Hepatic stellate cell (primary cell): ENCODE data around the gene STARD7.
"Not testable (repeated sequence)": the region's sequence is repeated elsewhere in the genome, so short reads cannot be mapped to it uniquely, and the experiment has no call there.

Source experiments
- DNase-seq: peaks from one replicate; pipeline ENCODE4 v3.0.0; 2011; ENCODE audit warnings: low spot score

The STARD7 gene

DNA sequence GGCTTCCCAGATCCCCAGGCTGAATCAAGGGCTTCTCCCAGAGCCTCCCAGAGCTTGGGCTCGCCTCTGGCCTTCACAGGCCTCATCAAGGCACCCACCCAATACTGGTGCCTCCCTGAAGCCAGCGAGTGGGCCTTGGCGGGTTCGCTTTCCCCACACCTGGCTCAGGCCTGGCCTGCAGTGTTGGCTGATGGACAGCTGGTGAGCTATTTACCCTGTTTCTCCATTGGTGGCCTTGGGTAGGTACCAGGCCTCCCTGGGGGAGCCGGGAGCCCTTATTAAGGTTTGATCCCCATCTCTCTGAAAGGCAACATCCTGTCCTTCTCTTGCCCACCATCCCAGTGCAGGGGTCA is 45.2 kb downstream of the STARD7 start:
- no peak for DNase-seq

DNA sequence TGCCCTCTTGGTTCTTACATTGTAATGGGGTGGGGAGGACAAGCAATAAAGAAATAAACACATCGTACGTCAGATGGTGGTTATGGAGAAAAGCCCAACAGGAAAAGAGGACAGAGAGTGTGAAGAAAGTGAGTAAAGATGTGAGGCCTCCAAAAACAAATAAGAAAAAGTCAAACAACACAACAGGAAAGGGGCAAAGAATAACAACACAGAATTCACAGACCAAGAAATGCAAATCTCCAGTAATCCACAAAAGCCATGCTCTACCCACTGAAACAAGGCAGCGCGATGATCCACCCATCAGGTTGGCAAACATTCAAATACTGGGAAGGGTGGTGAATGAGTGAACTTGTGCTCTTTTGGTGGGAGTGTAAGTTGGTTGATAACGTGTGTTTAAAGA is 46.7 kb downstream of the STARD7 start:
- no peak for DNase-seq

DNA sequence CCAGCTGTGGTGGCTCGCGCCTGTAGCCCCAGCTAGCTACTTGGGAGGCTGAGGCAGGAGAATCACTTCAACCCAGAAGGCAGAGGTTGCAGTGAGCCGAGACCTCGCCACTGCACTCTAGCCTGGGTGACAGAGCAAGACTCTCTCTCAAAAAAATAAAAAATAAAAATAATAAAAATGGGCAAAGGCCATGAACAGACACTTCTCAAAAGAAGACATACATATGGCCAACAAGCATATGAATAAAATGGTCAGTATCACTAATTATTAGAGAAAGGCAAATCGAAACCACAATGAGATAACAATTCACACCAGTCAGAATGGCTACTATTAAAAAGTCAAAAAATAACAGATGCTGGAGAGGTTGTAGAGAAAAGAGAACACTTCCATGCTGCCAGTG is 48.3 kb downstream of the STARD7 start:
- not testable (repeated sequence) for DNase-seq

DNA sequence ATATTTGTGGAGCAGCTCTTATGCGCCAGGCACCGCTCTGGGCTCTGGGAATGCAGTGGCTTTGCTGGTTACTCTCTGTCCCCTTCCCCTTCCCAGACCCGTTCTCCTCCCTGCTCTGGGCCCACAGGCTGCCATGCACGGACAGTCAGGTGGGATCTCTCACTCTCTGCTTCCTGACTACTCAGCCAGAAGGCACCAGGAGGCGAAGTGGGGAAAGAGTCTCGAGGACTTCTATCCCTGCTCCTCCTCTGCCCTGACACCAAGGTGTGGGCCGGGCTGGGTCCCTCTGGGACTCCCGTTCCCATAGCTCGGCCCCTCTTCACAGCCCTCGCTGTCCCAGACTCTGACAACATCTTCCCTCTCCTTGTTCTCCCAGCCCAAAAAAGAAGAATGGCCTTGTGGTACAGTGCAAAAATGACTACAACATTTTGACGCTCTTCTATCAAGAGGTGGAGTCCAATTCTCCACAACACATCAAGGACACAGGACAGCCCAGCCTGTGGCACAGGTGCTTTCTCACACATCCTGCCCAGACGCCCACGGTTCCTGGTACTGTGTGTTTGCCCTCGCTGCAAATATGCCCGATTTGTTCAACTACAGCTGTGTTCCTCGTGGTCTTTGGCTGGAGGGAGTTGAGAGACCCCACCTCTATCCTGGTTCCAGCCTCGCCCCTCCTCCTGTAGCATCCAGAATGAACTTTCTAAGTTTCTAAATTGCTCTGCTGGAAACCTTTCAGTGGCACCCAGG is 49.4 kb downstream of the STARD7 start:
- no peak for DNase-seq

DNA sequence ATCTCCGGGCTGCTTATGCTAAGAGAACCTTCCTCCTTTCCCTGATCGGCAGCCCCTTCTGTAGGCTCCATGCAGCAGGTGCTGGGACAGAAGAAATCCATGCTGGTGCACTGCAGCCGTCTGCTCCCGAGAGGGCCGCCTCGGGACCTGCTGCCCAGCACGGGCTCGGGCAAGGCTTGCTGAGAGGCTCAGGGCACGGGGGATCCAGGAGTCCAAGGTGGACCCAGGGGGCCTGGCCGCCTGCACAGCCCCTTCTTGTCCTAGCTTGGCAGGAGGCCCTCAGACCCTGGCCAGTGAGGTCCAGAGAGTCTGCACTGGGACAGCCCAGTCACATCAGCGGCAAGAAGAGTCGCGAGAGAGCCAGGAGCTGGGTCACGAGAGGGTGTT is 50.1 kb downstream of the STARD7 start:
- DNase-seq, result no peak

DNA sequence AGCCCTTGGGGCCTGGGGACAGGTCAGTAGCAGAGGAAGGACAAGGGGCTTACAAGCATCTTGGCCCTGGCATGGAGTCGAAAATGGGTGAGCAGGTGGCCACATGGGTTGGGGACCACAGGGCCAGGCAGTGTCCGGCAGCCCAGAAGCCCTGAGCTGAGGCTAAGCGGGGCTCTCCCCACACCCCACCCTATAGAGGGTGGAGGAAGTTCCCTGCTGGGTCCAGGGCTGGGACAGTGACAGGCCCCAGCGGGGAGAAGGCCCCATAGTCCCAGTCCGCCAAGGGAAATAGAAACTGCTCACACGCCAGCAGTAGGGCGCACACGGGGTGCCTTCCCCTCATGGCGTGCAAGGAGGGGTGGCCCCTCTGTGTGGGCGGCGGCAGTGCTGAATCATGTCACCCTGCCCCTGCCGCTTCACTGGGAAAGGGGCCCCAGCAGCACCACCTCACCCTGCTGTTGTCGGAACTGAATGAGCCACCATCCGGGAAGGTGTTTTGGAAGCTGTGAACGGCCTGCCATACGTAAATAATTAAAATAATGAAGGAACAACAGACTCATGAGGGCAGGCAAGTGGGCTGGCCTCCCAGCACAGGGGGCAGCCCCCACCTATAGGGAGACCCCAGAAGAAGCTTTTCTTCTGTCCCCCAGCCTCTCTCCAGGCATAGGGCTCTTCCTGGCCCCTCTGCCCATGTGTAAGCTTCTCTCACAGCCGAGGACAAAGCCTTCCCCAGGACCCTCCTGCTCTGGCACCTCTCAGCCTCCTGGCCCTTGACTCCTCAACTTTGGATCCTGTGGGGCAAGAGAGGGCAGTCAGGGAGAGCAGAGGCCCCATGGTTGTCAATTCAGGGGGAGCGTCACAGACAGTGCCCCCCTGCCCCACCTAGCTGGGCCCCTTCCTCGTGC is 50.7 kb downstream of the STARD7 start:
- no peak for DNase-seq

DNA sequence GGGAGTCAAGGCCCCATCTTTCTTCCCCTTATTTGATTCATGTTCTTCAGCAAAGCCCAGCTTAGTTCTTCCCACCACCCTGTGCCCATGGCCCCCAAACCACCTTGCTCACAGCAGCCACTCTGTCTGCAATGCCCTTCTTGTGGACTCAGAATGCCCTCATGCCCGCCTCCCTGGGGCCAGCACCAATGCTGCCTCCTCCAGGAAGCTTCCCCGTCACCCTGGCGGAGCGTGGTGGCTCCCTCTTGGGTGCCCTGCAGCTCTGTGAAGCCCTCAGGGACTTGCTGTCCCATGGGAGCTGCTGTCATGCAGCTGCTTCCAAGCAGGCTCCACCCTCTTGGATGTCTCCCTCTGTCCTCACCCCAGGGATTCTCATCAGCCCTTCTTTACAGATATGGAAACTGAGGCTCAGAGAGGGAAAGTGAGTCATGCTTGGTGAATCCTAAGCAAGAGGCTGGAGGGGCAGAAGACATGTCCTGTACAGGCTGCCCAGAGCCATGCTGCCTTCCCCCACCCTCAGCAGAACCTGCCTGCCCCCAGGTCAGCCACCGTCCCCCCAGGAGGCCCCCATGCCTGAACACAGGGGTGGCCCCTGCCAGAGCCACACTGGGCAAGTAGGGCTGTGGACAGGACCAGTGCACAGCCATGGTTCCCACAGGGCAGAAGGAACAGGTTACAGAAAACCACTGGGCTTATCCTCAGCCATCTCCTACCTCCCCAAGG is 51.5 kb downstream of the STARD7 start:
- DNase-seq, result no peak

DNA sequence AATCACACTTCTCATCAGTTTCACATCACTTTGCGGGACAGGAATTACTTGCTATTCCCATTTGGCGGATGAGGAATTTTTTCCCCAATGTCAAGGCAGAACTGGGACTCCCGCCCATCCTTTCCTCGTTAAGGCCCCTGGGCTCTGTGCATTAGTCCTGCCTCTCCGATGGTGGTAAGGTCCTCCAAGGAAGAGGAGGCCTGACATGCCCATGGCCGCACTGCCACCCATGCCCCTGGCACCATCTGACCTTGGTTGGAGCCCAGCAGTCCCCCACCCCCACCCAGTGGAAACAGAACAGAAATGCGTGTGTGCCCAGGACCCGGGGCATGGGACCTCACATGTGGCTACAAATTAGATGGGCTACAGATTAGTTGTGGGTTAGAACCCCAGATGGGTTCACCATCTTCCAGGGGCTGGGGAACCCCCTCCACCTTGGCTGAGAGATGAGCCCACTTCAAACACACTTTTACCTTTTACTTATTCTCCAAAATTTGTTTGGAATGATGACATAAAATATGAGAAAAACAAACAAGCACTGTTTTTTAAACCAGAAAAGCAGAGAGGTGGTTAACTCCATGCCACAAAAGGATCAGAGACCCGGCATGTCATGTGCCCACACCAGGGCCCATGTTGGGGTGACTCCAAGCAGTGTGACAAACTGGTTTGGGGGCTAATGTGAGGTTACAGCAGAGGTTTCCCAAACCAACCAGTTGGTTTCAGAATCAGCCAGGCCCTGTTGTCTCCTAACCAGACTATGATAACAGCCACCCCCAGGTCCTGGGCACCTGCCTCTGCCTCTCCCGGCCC is 52.4 kb downstream of the STARD7 start:
- DNase-seq, result no peak

DNA sequence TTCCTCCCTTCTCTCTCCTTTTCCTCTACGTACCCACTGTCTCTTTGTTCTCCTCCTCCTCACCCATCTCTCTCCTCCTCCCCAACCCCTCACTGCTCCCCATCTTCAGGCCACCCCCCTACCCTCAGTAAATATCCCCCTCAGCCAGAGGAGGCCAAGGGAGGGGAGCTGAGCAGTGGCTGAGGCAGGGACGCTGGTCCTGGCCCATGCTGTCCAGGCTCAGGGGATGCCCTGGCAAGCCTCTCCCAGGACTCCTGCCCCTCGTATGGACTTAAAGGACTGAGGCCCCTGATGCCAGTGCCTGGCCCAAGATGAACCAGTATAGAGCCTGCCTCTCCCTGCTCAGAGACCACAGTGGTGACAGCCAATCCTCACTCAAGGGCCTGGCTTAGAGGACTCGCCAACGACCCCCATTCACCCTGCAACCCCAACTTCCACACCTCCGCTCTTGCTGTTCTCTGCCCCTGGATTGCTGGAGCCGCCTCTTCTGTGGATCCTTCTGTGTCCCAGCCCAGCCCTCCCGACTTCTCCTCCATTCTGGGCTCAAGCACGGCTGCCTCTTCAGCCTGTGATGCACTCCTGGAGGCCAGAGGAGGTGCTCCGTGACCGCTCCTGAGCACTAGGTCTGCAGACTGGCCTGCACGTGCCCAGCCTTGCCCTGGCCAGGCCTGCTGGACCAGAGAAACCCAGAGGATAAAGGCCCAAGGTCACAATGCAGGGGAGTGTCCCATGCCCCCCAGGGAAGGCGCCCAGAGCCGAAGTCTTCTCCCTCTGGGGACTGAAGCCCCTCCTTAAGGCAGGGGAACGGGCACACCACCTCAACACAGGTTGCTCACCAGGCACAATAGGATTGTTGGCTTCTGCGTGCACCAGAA is 53.9 kb downstream of the STARD7 start:
- DNase-seq, result no peak

DNA sequence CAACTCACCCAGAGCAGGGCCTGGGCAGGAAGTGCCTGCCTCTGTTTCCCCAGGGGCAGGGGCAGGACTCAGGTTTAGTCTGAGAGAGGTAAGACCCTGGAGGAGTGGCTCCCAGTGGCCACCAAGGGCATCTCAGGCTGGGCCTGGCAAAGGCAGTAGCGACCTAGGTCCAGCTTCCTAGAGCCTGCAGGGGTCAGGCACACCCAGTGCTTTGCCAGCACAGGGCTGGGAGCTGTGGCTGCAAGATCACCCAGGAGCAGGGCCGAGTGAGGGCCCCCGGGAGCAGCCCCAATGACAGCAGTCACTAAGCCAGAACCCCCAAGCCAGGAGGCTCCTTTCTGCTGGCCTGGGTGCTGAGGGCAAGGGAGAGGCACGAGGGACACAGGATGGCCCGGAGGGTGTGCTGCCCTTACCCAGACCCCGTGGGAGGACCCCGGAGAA is 54.6 kb downstream of the STARD7 start:
- no peak for DNase-seq

DNA sequence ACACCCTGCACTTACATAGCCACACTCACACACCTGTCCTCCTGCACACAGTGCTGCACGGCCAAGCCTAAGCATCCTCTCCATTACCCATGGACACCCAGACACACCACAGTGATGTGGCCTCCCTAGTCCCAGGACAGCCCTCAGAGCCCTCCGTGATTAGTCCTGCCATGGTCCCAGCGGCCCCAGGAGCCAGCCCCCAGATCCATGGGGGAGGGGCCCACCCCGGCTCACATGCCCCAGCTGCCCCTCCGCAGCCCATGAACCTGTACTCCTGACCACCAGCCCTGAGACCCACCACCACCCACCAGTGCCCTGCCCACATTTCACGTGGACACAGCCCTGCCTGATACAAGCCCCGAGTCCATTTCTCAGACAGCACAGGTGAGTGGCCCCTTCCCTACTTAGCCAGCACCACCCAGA is 55.3 kb downstream of the STARD7 start:
- DNase-seq, result no peak

DNA sequence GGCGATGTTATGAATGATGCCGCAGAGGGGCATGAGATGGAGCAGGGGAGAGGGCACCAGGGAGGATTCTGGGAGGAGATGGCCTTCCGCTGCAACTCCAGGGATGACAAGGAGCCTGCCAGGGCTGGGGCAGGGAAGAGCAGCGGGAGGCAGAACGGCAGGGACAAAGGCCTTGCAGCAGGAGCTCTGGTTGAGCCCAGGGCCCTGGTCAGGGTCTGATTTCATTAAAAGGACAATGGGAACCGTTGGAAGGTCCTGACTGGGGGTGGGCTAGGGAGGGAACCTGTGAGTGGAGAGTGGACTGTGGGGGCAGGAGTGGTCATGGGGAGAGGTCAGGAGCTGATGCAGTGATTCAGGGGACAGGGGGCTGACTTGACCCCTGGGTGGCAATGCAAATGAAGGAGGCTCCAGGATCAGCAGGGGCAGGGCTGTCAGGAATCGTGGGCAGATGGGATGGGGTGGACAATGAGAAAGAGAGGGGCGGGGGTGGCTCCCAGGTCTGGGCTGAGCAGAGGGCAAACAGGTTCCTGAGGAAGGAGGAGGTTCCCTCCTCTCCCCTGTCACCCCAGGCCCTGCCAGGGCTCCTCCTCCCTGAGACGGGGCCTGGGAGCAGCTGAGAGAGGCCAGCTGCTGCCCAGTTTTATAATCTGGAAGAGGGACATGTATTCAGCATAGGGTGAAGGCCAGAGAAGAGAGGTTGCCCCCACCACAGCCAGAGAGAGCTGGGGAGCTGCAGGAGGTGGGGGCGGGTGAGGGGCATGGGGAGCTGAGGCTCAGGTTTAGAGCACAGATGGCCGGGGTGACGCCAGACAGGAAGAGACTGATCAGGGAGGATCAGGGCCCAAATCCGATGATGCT is 56.1 kb downstream of the STARD7 start:
- DNase-seq, result no peak

DNA sequence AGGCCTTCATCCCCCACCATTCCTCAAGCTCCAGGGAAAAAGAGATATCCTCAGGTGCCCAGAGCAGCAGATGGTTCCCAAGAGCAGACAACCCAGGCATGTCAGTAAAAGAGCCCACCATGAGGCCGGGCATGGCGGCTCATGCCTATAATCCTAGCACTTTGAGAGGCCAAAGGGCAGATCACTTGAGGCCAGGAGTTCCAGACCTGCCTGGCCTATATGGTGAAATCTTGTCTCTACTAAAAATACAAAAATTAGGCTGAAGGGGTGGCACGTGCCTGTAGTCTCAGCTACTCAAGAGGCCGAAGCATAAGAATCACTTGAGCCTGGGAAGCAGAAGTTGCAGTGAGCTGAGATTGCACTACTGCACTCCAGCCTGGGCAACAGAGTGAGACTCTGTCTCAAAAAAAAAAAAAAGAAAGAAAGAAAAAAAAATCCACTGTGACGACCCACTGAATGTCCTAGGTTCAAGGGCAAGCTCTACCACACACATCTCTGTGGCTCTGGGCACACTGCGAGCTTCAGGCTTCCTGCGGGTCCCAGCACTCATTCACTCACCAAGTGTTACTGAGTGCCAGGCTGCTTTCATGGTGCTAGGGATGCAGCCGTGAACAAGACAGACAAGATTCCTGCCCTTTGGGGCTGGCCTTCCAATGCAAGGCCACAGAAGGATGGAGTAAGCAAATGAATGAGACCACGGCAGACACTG is 56.9 kb downstream of the STARD7 start:
- DNase-seq, result no peak

DNA sequence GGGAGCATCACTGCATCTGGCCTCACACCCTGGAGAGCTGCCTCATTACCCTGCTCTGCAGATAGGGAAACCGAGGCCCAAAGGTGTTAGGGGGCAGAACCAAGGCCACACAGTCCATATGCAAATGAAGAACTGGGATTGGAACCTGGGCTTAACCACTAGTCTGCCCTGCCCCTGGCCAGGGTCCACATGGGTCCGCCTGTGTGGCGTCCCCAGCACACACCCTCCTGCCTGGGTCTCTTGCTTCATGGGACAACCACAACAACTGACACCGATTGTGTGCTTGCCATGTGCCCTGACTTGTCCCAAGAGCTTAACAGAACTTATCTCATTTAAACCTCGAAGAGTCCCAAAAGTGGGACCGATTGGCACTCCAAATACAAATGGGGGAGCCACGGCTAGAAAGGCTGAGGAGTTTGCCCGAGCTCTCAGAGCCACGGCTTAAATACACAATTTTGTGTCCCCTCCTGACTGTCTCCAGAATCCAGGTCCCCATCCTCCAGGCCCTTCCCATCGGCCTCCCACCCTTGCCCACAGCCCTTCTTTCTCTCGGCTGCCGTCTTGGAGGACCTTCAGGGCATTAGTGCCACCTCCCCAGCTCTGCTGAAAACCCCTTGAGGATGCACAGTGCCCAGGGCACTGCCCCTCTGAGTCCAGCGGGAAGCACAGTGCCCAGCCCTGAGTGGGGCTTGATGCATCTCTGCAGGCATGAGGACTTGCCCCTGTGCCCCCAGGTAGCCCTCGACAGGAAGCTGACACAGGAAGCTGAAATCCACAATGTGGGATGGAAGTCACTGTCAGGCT is 57.6 kb downstream of the STARD7 start:
- DNase-seq, result no peak

DNA sequence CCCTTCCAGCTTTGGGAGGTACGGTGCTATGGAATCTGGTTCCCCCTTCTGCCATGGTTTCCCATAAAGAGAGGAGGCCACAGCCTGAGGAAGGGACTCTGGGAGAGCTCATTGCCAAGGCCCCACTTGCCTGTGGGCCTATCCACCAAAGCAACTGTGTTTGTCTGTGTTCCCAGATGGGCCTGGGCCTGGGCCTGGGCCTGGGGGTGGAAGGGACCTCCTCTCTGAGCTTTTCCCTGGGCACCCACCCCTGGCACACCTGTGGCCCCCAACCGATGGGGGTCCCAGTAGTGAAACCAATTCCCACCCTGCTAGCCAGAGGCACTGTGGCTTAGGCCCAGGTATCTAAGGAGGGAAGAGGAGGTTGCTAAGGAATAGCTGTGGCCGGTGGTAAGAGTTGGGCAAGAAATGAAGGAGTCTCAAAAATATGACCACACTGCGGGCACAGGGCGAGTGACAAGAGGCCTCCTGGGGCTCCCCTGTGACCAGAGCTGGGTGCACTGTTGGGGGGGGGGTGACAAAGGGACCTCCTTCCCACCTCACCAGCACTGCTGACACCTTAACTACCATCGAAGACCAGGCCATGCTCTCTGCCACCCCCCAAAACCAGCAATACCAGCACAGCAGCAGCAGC is 58.5 kb downstream of the STARD7 start:
- no peak for DNase-seq

DNA sequence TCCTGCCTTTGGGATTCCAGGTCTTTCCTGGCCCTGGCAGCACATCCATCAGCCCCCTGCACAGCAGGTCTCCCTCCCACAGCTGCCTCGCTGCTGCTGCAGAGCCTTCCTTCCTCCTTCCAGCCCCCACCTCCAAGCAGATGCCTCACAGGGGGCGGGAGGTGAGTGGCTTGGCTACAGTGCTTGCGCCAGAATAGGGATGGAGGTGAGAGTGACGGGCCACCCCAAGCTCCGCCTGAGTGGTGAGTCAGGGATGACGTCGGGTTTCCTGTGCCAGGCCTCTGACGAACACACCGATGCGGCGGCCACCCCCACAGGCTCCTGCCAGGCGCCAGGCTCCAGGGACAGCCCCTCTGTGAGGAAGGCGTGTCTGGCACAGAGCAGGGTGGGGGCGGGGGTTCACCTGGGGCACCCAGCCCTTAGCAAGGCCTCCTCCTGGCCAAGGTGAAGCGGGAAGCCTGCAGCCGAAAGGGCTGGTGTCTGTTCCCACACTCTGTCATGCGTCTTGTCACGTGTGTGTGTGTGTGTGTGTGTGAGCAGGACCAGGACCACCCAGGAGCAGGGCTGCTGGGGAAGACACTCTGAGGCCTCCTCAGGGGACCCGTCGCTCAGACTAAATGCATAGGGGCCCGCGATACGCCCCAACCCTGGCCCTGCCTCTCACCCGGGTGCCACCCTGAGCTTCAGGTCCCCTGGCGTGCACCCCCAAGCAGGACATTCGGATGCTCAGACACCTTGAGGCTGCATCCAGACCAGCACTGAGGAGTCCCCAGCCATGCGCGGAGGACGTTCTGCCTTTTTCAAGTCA is 60.0 kb downstream of the STARD7 start:
- peak; percentile 81 for DNase-seq

DNA sequence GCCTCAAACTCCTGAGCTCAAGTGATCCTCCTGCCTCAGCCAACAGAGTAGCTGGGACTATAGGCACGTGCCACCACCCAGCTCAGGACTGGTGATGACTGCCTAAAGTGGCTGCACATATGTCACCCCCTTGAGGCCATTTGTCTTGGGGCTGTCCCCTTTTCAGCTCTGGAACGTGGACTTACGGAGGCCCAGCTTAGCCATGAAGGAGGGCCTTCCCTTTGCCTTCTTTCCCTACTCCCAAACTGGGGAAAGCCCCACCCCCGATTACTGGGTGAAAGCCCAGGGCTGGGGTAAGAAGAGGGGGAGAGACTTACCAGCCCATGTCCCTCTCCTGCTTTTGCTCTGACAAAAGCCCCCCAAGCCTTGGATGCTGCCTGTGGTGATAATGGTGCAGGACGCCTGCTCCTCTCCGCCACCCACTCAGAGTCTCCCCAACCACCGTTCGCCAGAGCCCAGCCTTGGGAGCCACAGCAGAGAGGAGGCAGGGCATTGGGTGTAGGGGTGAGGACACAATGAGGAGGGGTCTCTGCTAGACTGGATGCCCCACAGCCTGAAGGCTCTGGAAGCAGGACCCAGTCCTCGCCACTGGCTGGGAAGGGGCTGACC is 60.9 kb downstream of the STARD7 start:
- no peak for DNase-seq
